Smooth muscle cell of the brain vasculature (primary cell): ENCODE data around the gene ANXA3.
"Not testable (repeated sequence)": the region's sequence is repeated elsewhere in the genome, so short reads cannot be mapped to it uniquely, and the experiment has no call there.

ENCODE experiments used
- DNase-seq: peaks from one replicate; pipeline ENCODE4 v3.0.0-alpha.2; 2012; ENCODE audit warnings: low read depth, low spot score

Gene ANXA3

GRCh38 chr4:78571804-78572203 is 20.2 kb downstream of the ANXA3 start:
- no peak for DNase-seq

- DNase-seq: no peak
Measured at GRCh38 chr4:78578674-78579425, 27.3 kb downstream of the ANXA3 start.

- no peak for DNase-seq
Measured at GRCh38 chr4:78581618-78582017, 30.0 kb downstream of the ANXA3 start.

- no peak for DNase-seq
Measured at GRCh38 chr4:78584863-78585547, 33.4 kb downstream of the ANXA3 start.

- DNase-seq: no peak
Measured at GRCh38 chr4:78585633-78586032, 34.1 kb downstream of the ANXA3 start.

GRCh38 chr4:78588894-78589545 is 37.5 kb downstream of the ANXA3 start:
- DNase-seq: no peak

GRCh38 chr4:78591404-78591803 is 39.8 kb downstream of the ANXA3 start:
- DNase-seq: no peak

- no peak for DNase-seq
Measured at GRCh38 chr4:78592088-78592783, 40.7 kb downstream of the ANXA3 start.

GRCh38 chr4:78596111-78596742 is 44.7 kb downstream of the ANXA3 start:
- DNase-seq: no peak

GRCh38 chr4:78598431-78598830 is 46.9 kb downstream of the ANXA3 start:
- not testable (repeated sequence) for DNase-seq

DNA sequence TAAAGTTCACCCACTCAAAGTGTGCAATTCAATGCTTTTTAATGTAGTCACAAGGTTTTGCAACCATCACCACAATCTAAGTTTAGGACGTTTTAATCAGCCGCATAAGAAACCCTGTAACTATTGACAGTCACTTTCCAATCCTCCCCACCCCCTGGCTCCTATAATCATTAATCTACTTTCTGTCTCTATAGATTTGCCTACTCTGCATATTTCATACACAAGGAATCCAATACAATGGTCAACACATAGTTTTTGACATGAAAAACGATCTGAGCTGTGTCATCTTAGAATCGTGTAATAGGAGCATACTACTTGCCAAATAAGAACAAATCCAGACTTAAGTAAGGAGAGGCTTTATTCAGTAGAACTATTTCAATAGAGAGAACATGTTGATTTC is 47.6 kb downstream of the ANXA3 start:
- no peak for DNase-seq

DNA sequence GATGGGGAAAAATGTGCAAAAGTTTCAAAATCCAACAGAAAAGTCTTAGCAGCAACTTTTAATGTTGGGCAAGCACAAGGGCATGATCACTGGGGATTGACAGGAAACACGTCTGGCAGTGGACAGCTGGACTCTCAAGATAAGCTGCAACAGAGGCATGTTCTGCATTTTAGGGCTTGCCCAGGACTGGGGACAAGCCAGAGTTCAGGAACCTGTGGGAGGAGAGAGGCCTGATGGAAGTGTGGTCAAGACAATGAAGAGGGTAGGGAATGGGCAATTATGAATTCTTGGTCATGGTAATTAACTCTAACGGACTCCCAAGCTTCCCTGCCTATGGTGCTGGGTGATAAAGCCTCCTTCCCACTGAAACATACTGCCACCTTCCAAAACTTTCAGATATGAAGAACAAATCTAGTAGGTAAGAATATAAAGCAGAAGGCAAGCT is 48.4 kb downstream of the ANXA3 start:
- no peak for DNase-seq

DNA sequence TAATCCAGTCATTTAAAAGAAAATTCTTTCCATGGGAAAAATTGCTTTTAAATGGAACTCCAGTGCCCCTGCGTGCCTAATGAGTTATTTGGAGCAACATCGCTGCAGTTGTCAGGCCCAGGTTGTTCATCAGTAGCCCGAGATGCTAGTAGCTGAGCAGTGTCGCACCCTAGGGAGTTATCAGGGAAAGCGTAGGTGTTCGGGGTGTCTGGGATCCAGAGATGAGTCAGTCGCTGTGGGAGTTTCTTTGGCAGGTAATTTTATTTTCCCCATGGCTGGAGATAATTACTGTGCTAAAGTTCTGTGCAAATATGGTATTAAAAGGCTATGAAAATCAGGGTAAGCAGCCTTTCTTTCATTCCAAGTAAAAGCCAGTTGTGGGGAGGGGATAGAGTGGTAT is 49.4 kb downstream of the ANXA3 start:
- no peak for DNase-seq

GRCh38 chr4:78602334-78602733 is 50.8 kb downstream of the ANXA3 start:
- DNase-seq: no peak

- no peak for DNase-seq
Measured at GRCh38 chr4:78603384-78603783, 51.8 kb downstream of the ANXA3 start.

GRCh38 chr4:78604988-78605387 is 53.4 kb downstream of the ANXA3 start:
- no peak for DNase-seq

DNA sequence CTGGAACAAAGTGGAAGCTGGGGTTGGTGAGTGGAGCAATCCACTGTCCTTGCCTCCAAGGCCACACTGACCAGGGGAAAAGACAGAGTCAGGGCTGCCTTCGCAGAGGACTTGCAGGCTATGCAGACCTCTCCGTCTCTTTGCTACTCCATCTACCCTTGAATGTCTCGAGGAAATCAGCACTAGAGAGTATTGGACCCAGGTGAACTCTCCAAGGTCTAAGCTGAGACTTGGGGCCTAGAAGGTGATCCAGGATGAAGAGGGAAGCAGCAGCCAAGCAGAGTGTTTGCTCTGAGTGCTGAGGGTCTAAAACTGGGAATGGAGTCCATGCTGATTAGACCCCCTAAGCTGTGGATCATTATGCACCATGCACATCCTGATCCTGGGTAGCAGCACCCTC is 54.5 kb downstream of the ANXA3 start:
- no peak for DNase-seq

- no peak for DNase-seq
Measured at GRCh38 chr4:78606530-78607095, 55.0 kb downstream of the ANXA3 start.

- no peak for DNase-seq
Measured at GRCh38 chr4:78608684-78609083, 57.1 kb downstream of the ANXA3 start.

DNA sequence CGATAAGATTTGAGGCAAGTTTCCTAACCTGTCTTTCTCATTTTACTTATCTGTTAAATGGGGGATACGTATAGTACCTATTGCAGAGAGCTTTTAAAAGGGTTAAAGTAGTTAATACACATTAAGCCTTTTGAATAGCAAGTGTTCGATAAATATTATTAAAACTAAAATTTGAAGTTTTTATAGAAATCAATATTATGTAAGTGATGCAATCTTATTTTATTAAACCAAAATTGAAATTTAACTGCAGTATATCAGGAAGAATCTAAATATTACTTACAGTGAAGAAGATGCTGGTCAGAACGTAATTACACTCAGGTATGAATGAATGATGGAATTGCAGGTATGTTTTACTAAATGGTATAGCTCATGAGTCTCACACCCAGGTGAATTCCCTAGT is 58.0 kb downstream of the ANXA3 start:
- DNase-seq: no peak

- DNase-seq: no peak
Measured at GRCh38 chr4:78610546-78611214, 59.1 kb downstream of the ANXA3 start.
